Osteocyte (in vitro differentiated cells): ENCODE data around the gene LAPTM5. TPM values are rescaled to one million over a fixed set of nuclear protein-coding genes. Genes with fewer than 3 reads are reported as not detected.
A peak's percentile ranks its signal among the peaks of the same experiment; 100 is the strongest.

Source experiments
- DNase-seq: peaks from one replicate; pipeline ENCODE4 v3.0.0; 2021; ENCODE audit warnings: mixed read lengths; ENCODE audit not compliant: unreplicated experiment; ENCODE audit errors: extremely low spot score
- H3K27ac Mint-ChIP-seq: one replicate; pipeline ENCODE4 v1.8.0; 2021; ENCODE audit warnings: mild to moderate bottlenecking, mixed read lengths; ENCODE audit not compliant: unreplicated experiment
- H3K27me3 Mint-ChIP-seq: one replicate; pipeline ENCODE4 v1.8.0; 2021; ENCODE audit warnings: mixed read lengths; ENCODE audit not compliant: unreplicated experiment
- H3K36me3 Mint-ChIP-seq: one replicate; pipeline ENCODE4 v1.8.0; 2021; ENCODE audit warnings: mixed read lengths; ENCODE audit not compliant: unreplicated experiment
- H3K4me1 Mint-ChIP-seq: one replicate; pipeline ENCODE4 v1.8.0; 2021; ENCODE audit warnings: mixed read lengths; ENCODE audit not compliant: unreplicated experiment
- H3K4me3 Mint-ChIP-seq: one replicate; pipeline ENCODE4 v1.8.0; 2021; ENCODE audit warnings: mild to moderate bottlenecking, moderate library complexity, mixed read lengths; ENCODE audit not compliant: unreplicated experiment
- H3K9me3 Mint-ChIP-seq: one replicate; pipeline ENCODE4 v1.8.0; 2021; ENCODE audit warnings: mixed read lengths; ENCODE audit not compliant: unreplicated experiment
- total RNA-seq: library from RNA; stranded (reverse); gene quantifications from 2 replicates; pipeline ENCODE4 v1.2.1, GENCODE V29; 2021
- TF ChIP-seq, protein P1 (sequence below): fragments of 200-600 bp; sonication (generic); IDR thresholded peaks from 2 replicates; pipeline ENCODE4 v1.5.0; 2021; ENCODE audit warnings: antibody characterized with exemption, mild to moderate bottlenecking, moderate library complexity

The LAPTM5 gene
- total RNA-seq, 1 donor from 2014 or later = not detected

DNA sequence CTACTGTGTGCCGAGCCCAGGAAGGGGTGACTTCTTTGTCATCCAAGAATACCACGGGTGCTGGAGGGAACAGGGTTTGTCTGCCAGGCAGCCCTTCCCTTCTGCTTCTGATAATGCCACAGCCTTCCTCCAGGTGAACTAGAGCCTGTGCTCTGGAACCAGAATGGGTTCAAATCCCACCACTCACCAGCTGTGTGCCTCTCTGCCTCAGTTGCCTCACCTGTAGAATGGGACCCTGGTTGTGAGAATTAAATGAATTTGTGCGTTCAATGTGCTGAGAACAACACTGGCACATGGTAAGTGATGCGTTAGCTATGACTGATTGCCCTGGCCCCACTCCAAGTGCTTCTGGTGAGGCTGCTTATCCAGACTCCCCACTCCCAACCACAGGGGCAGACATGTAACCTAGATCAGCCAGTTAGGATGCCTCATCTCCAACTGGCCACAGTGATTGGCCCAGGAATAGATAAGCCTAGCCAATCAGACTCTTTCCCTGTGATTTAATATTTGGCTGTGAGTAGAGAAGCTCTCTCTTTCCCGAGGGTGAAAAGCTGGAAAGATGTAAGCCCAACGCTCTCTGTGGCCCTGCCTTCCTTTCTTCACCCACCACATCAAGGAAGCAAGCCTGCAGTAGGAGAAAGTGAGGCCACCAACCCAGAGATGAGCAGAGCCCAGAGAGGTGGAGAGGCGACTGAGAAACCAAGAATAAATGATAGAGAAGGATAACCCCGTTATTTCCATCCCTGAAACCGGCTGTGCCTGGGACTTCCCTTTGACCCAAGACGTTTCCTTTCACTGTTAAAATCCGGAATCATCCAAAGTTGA is 20.8 kb upstream of the LAPTM5 start:
- no peaks in the 10 kb centered on the region for H3K36me3 Mint-ChIP-seq
- no peaks in the 10 kb centered on the region for H3K27me3 Mint-ChIP-seq
- H3K9me3 Mint-ChIP-seq = no peaks in the 10 kb centered on the region
- no peak for DNase-seq
- TF ChIP-seq, protein P1, sequence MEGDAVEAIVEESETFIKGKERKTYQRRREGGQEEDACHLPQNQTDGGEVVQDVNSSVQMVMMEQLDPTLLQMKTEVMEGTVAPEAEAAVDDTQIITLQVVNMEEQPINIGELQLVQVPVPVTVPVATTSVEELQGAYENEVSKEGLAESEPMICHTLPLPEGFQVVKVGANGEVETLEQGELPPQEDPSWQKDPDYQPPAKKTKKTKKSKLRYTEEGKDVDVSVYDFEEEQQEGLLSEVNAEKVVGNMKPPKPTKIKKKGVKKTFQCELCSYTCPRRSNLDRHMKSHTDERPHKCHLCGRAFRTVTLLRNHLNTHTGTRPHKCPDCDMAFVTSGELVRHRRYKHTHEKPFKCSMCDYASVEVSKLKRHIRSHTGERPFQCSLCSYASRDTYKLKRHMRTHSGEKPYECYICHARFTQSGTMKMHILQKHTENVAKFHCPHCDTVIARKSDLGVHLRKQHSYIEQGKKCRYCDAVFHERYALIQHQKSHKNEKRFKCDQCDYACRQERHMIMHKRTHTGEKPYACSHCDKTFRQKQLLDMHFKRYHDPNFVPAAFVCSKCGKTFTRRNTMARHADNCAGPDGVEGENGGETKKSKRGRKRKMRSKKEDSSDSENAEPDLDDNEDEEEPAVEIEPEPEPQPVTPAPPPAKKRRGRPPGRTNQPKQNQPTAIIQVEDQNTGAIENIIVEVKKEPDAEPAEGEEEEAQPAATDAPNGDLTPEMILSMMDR = no peak
- peaks cover 7% of the 10 kb centered on the region for H3K4me1 Mint-ChIP-seq
- H3K27ac Mint-ChIP-seq = no peak overlapping the region
- H3K4me3 Mint-ChIP-seq = no peak overlapping the region

GRCh38 chr1:30777904-30778153 is 20.3 kb upstream of the LAPTM5 start:
- no peaks in the 10 kb centered on the region for H3K36me3 Mint-ChIP-seq
- no peak overlapping the region for H3K27ac Mint-ChIP-seq
- no peak overlapping the region for H3K4me3 Mint-ChIP-seq
- no peaks in the 10 kb centered on the region for H3K9me3 Mint-ChIP-seq
- DNase-seq = no peak
- peaks cover 5% of the 10 kb centered on the region for H3K4me1 Mint-ChIP-seq
- TF ChIP-seq, protein P1 = peak; percentile 26
- no peaks in the 10 kb centered on the region for H3K27me3 Mint-ChIP-seq

- H3K27me3 Mint-ChIP-seq = peaks cover 2% of the 10 kb centered on the region
- peaks cover under 1% of the 10 kb centered on the region for H3K4me1 Mint-ChIP-seq
- H3K9me3 Mint-ChIP-seq = no peaks in the 10 kb centered on the region
- TF ChIP-seq, protein P1 = no peak
- no peak overlapping the region for H3K4me3 Mint-ChIP-seq
- DNase-seq = no peak
- no peaks in the 10 kb centered on the region for H3K36me3 Mint-ChIP-seq
- H3K27ac Mint-ChIP-seq = no peak overlapping the region
These were observed 19.7 kb upstream of the LAPTM5 start for GRCh38 chr1:30777060-30777903.

GRCh38 chr1:30776097-30777059 is 18.8 kb upstream of the LAPTM5 start:
- TF ChIP-seq, protein P1 = no peak
- Mint-ChIP-seq H3K4me3 (no peak overlapping the region), H3K9me3 (no peaks in the 10 kb centered on the region), H3K27me3 (peaks cover 2% of the 10 kb centered on the region), H3K4me1 (no peaks in the 10 kb centered on the region), H3K27ac (no peak overlapping the region), H3K36me3 (no peaks in the 10 kb centered on the region)
- no peak for DNase-seq
